ENCODE measurements around the gene NOP56.

The NOP56 gene

GRCh38 chr20:2696646-2697045, 44.2 kb downstream of the NOP56 start:
- Histone ChIP-seq H3K79me2 (ENCODE audit: insufficient read depth, low read length) (no peaks in the 10 kb centered on the region), H2AFZ (ENCODE audit: low read depth, low read length) (no peak overlapping the region), H3K9me3 (ENCODE audit: insufficient read depth, low read length, severe bottlenecking) (no peaks in the 10 kb centered on the region), H3K4me3 (ENCODE audit: low read depth in 1 of 2, low read length in 2 of 2) (no peak overlapping the region), H3K27me3 (ENCODE audit: insufficient read depth, low read length, poor library complexity) (peaks cover 41% of the 10 kb centered on the region), H3K4me1 (ENCODE audit: insufficient read depth, low read length) (no peaks in the 10 kb centered on the region), H3K36me3 (ENCODE audit: insufficient read depth, low read length) (no peaks in the 10 kb centered on the region), H3K9ac (ENCODE audit: low read depth, low read length) (no peak overlapping the region), H3K4me2 (ENCODE audit: insufficient read depth, low read length) (no peak overlapping the region), H3K27ac (ENCODE audit: low read length) (no peak overlapping the region), H4K20me1 (ENCODE audit: insufficient read depth, low read length) (peaks cover 4% of the 10 kb centered on the region; the same call in 1 of the 2 replicates)
- ATAC-seq (ENCODE audit: insufficient read depth, low read depth) (no peak), DNase-seq (no peak)
- TF ChIP-seq EZH2 (IDR thresholded peaks at IDR 0.05; ENCODE audit: borderline replicate concordance, low read depth, low read length, severe bottlenecking) (no peak), CTCF (IDR thresholded peaks at IDR 0.05; ENCODE audit: borderline replicate concordance, extremely low read depth, low read length, poor library complexity, severe bottlenecking) (no peak)

- DNase-seq (no peak), ATAC-seq (ENCODE audit: insufficient read depth, low read depth) (no peak)
- TF ChIP-seq EZH2 (IDR thresholded peaks at IDR 0.05; ENCODE audit: borderline replicate concordance, low read depth, low read length, severe bottlenecking) (no peak), CTCF (IDR thresholded peaks at IDR 0.05; ENCODE audit: borderline replicate concordance, extremely low read depth, low read length, poor library complexity, severe bottlenecking) (no peak)
- Histone ChIP-seq H4K20me1 (ENCODE audit: insufficient read depth, low read length) (peaks cover 4% of the 10 kb centered on the region; the same call in 1 of the 2 replicates), H2AFZ (ENCODE audit: low read depth, low read length) (no peak overlapping the region), H3K4me1 (ENCODE audit: insufficient read depth, low read length) (no peaks in the 10 kb centered on the region), H3K27ac (ENCODE audit: low read length) (no peak overlapping the region), H3K9ac (ENCODE audit: low read depth, low read length) (no peak overlapping the region), H3K4me3 (ENCODE audit: low read depth in 1 of 2, low read length in 2 of 2) (no peak overlapping the region), H3K4me2 (ENCODE audit: insufficient read depth, low read length) (no peak overlapping the region), H3K79me2 (ENCODE audit: insufficient read depth, low read length) (no peaks in the 10 kb centered on the region), H3K9me3 (ENCODE audit: insufficient read depth, low read length, severe bottlenecking) (no peaks in the 10 kb centered on the region), H3K36me3 (ENCODE audit: insufficient read depth, low read length) (no peaks in the 10 kb centered on the region), H3K27me3 (ENCODE audit: insufficient read depth, low read length, poor library complexity) (peaks cover 35% of the 10 kb centered on the region)
These were observed 45.3 kb downstream of the NOP56 start for GRCh38 chr20:2697768-2698167.

- no peaks in the 10 kb centered on the region for H3K4me1 ChIP-seq (ENCODE audit: insufficient read depth, low read length)
- no peaks in the 10 kb centered on the region for H3K79me2 ChIP-seq (ENCODE audit: insufficient read depth, low read length)
- no peak overlapping the region for H2AFZ ChIP-seq (ENCODE audit: low read depth, low read length)
- no peak overlapping the region for H3K4me3 ChIP-seq (ENCODE audit: low read depth in 1 of 2, low read length in 2 of 2)
- no peaks in the 10 kb centered on the region for H3K9me3 ChIP-seq (ENCODE audit: insufficient read depth, low read length, severe bottlenecking)
- H4K20me1 ChIP-seq (ENCODE audit: insufficient read depth, low read length) = peaks cover 4% of the 10 kb centered on the region; the same call in 1 of the 2 replicates
- ATAC-seq (ENCODE audit: insufficient read depth, low read depth) = no peak
- no peak overlapping the region for H3K9ac ChIP-seq (ENCODE audit: low read depth, low read length)
- H3K4me2 ChIP-seq (ENCODE audit: insufficient read depth, low read length) = no peak overlapping the region
- H3K27me3 ChIP-seq (ENCODE audit: insufficient read depth, low read length, poor library complexity) = peaks cover 34% of the 10 kb centered on the region
- TF ChIP-seq EZH2 (IDR thresholded peaks at IDR 0.05; ENCODE audit: borderline replicate concordance, low read depth, low read length, severe bottlenecking) = no peak
- TF ChIP-seq CTCF (IDR thresholded peaks at IDR 0.05; ENCODE audit: borderline replicate concordance, extremely low read depth, low read length, poor library complexity, severe bottlenecking) = no peak
- DNase-seq = no peak
- no peaks in the 10 kb centered on the region for H3K36me3 ChIP-seq (ENCODE audit: insufficient read depth, low read length)
- H3K27ac ChIP-seq (ENCODE audit: low read length) = no peak overlapping the region
These were observed 45.9 kb downstream of the NOP56 start for GRCh38 chr20:2698186-2698817.
